Muscle layer of colon (tissue), 2 donors: ENCODE measurements around the gene PDE4B.
"Not testable (repeated sequence)": the region's sequence is repeated elsewhere in the genome, so short reads cannot be mapped to it uniquely, and the experiment has no call there.

Experiments
- H3K27ac ChIP-seq: one replicate; pipeline ENCODE4 v1.7.0; 2013; ENCODE audit warnings: low read depth, mild to moderate bottlenecking, low read length, moderate library complexity
- H3K27me3 ChIP-seq, 2 donors: one replicate each; pipeline ENCODE4 v1.7.0; 2013; ENCODE audit warnings: low read length in 2 of 2, mild to moderate bottlenecking in 2 of 2; ENCODE audit not compliant: insufficient read depth in 2 of 2, control insufficient read depth in 1 of 2
- H3K36me3 ChIP-seq: one replicate; pipeline ENCODE4 v1.7.0; 2013; ENCODE audit warnings: mild to moderate bottlenecking, low read length; ENCODE audit not compliant: insufficient read depth
- H3K4me1 ChIP-seq: one replicate; pipeline ENCODE4 v1.7.0; 2013; ENCODE audit warnings: mild to moderate bottlenecking, low read length; ENCODE audit not compliant: insufficient read depth
- H3K4me3 ChIP-seq, 2 donors: one replicate each; pipeline ENCODE4 v1.7.0; 2013; ENCODE audit warnings: low read length in 2 of 2, low read depth in 1 of 2, mild to moderate bottlenecking in 1 of 2, moderate library complexity in 1 of 2
- H3K9ac ChIP-seq: one replicate; pipeline ENCODE4 v1.7.0; 2013; ENCODE audit warnings: low read length
- H3K9me3 ChIP-seq: one replicate; pipeline ENCODE4 v1.7.0; 2013; ENCODE audit warnings: mild to moderate bottlenecking, low read length
- donor health status: abdominal sarcoma.
- donor health status: Adenocarcinoma of cecum.

PDE4B gene

GRCh38 chr1:66067219-66067618, 274.5 kb downstream of the PDE4B start:
- not testable (repeated sequence) for H3K27me3 ChIP-seq, H3K36me3 ChIP-seq, H3K9ac ChIP-seq, H3K4me3 ChIP-seq, H3K27ac ChIP-seq, H3K4me1 ChIP-seq, H3K9me3 ChIP-seq

GRCh38 chr1:66069976-66070876, 277.5 kb downstream of the PDE4B start:
- Histone ChIP-seq H3K9ac (no peak overlapping the region), H3K27ac (no peak overlapping the region), H3K27me3 (no peaks in the 10 kb centered on the region), H3K36me3 (no peaks in the 10 kb centered on the region), H3K4me1 (no peaks in the 10 kb centered on the region), H3K9me3 (no peaks in the 10 kb centered on the region), H3K4me3 (no peak overlapping the region)

GRCh38 chr1:66073388-66073787, 280.7 kb downstream of the PDE4B start:
- H3K36me3 ChIP-seq, result no peaks in the 10 kb centered on the region
- H3K4me3 ChIP-seq, result no peak overlapping the region
- H3K4me1 ChIP-seq, result no peaks in the 10 kb centered on the region
- no peaks in the 10 kb centered on the region for H3K9me3 ChIP-seq
- H3K27ac ChIP-seq, result no peak overlapping the region
- no peaks in the 10 kb centered on the region for H3K27me3 ChIP-seq
- no peak overlapping the region for H3K9ac ChIP-seq

- H3K36me3 ChIP-seq, result no peaks in the 10 kb centered on the region
Observed at GRCh38 chr1:66074147-66074546, 281.5 kb downstream of the PDE4B start.

GRCh38 chr1:66078412-66078811, 285.7 kb downstream of the PDE4B start:
- Histone ChIP-seq H3K27me3 (no peaks in the 10 kb centered on the region), H3K36me3 (no peaks in the 10 kb centered on the region), H3K4me1 (no peaks in the 10 kb centered on the region), H3K9ac (no peak overlapping the region), H3K9me3 (no peaks in the 10 kb centered on the region), H3K4me3 (no peak overlapping the region), H3K27ac (no peak overlapping the region)

More at GRCh38 chr1:66074147-66074546, 281.5 kb downstream of the PDE4B start:
- no peaks in the 10 kb centered on the region for H3K9me3 ChIP-seq
- no peaks in the 10 kb centered on the region for H3K4me1 ChIP-seq
- H3K4me3 ChIP-seq, result no peak overlapping the region
- no peaks in the 10 kb centered on the region for H3K27me3 ChIP-seq
- H3K9ac ChIP-seq, result no peak overlapping the region
- no peak overlapping the region for H3K27ac ChIP-seq

- no peaks in the 10 kb centered on the region for H3K4me1 ChIP-seq
- no peak overlapping the region for H3K9ac ChIP-seq
- no peaks in the 10 kb centered on the region for H3K9me3 ChIP-seq
- no peak overlapping the region for H3K27ac ChIP-seq
- H3K27me3 ChIP-seq, result no peaks in the 10 kb centered on the region
- H3K36me3 ChIP-seq, result no peaks in the 10 kb centered on the region
- no peak overlapping the region for H3K4me3 ChIP-seq
Observed at GRCh38 chr1:66083003-66083402, 290.3 kb downstream of the PDE4B start.

- Histone ChIP-seq H3K27ac (no peak overlapping the region), H3K9ac (no peak overlapping the region), H3K4me3 (no peak overlapping the region), H3K36me3 (no peaks in the 10 kb centered on the region), H3K9me3 (no peaks in the 10 kb centered on the region), H3K27me3 (no peaks in the 10 kb centered on the region), H3K4me1 (no peaks in the 10 kb centered on the region)
Observed at GRCh38 chr1:66084442-66084841, 291.7 kb downstream of the PDE4B start.

GRCh38 chr1:66085600-66085999, 292.9 kb downstream of the PDE4B start:
- no peaks in the 10 kb centered on the region for H3K27me3 ChIP-seq
- H3K36me3 ChIP-seq, result no peaks in the 10 kb centered on the region
- H3K9ac ChIP-seq, result no peak overlapping the region
- no peak overlapping the region for H3K4me3 ChIP-seq
- no peak overlapping the region for H3K27ac ChIP-seq
- no peaks in the 10 kb centered on the region for H3K4me1 ChIP-seq
- H3K9me3 ChIP-seq, result no peaks in the 10 kb centered on the region

- H3K36me3 ChIP-seq, result no peaks in the 10 kb centered on the region
- H3K27me3 ChIP-seq, result no peaks in the 10 kb centered on the region
- H3K9me3 ChIP-seq, result no peaks in the 10 kb centered on the region
- H3K9ac ChIP-seq, result no peak overlapping the region
- H3K4me1 ChIP-seq, result no peaks in the 10 kb centered on the region
- no peak overlapping the region for H3K4me3 ChIP-seq
- H3K27ac ChIP-seq, result no peak overlapping the region
Observed at GRCh38 chr1:66088787-66089186, 296.1 kb downstream of the PDE4B start.

- Histone ChIP-seq H3K27me3 (no peaks in the 10 kb centered on the region), H3K9me3 (no peaks in the 10 kb centered on the region), H3K27ac (no peak overlapping the region), H3K4me3 (no peak overlapping the region), H3K36me3 (no peaks in the 10 kb centered on the region), H3K4me1 (no peaks in the 10 kb centered on the region), H3K9ac (no peak overlapping the region)
Observed at GRCh38 chr1:66090859-66091457, 298.3 kb downstream of the PDE4B start.

GRCh38 chr1:66095190-66095589, 302.5 kb downstream of the PDE4B start:
- no peaks in the 10 kb centered on the region for H3K9me3 ChIP-seq
- H3K27ac ChIP-seq, result no peak overlapping the region
- no peak overlapping the region for H3K4me3 ChIP-seq
- H3K27me3 ChIP-seq, result no peaks in the 10 kb centered on the region
- no peaks in the 10 kb centered on the region for H3K36me3 ChIP-seq
- no peaks in the 10 kb centered on the region for H3K4me1 ChIP-seq
- H3K9ac ChIP-seq, result no peak overlapping the region

GRCh38 chr1:66100959-66101358, 308.3 kb downstream of the PDE4B start:
- H3K27ac ChIP-seq, H3K27me3 ChIP-seq, H3K4me3 ChIP-seq, H3K36me3 ChIP-seq, H3K4me1 ChIP-seq, H3K9ac ChIP-seq, H3K9me3 ChIP-seq: not testable (repeated sequence)
